Effector CD4-positive, alpha-beta T cell (primary cell): ENCODE measurements around the gene PTPN20. TPM values are rescaled to one million over a fixed set of nuclear protein-coding genes. Genes with fewer than 3 reads are reported as not detected.
"Not testable (repeated sequence)": the region's sequence is repeated elsewhere in the genome, so short reads cannot be mapped to it uniquely, and the experiment has no call there.

Source experiments
- DNase-seq: peaks from one replicate; pipeline ENCODE4 v3.0.0-alpha.2; 2020
- total RNA-seq: gene quantifications from one replicate; lab custom pipeline; 2026; lab: John Stamatoyannopoulos, UW

Gene PTPN20, protein sequence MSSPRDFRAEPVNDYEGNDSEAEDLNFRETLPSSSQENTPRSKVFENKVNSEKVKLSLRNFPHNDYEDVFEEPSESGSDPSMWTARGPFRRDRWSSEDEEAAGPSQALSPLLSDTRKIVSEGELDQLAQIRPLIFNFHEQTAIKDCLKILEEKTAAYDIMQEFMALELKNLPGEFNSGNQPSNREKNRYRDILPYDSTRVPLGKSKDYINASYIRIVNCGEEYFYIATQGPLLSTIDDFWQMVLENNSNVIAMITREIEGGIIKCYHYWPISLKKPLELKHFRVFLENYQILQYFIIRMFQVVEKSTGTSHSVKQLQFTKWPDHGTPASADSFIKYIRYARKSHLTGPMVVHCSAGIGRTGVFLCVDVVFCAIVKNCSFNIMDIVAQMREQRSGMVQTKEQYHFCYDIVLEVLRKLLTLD
- total RNA-seq, result not detected

GRCh38 chr10:46911144-46911876 lies at the start of gene PTPN20:
TSS of gene PTPN20 (plus strand) at chr10:46911428. CDS start at chr10:46932500, 21,072 bp downstream.
- not testable (repeated sequence) for DNase-seq

DNA sequence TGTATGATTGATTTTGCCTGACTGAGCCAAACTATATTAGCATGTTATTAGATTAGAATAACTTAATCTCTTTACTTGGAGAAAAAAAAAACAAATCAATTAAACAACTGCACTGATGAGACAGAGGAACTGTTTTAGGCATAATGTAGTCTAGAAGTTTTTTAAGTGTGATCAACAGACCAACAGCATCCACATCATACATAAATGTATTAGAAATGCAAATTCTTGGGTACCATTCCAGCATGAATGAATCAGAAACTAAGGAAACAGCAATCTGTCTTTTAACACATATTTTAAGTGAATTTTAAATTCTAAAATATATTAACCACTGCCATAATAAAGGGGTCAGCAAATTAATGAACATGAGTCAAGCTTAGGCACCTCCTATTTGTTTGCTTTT lies 41.5 kb upstream of the PTPN20 start:
- not testable (repeated sequence) for DNase-seq

GRCh38 chr10:46871583-46871982 lies 39.6 kb upstream of the PTPN20 start:
- DNase-seq, result not testable (repeated sequence)

DNA sequence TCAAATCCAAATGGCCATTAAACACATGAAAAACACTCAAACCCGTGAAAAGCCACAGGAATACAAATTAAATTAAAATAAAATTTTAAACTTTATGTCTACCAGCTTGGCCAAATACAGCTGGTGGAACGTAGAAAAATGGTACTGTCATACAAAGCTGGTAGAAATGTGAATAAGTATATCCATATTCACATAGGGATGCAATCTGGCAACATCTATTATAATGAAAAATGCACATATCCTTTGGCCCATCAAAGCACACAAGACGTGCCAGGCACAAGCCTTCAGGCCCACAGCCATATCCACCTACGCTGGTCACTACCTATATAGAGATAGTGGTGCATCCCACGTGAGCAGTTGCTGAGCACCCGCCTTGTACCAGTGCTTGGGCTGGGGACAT lies 35.9 kb upstream of the PTPN20 start:
- DNase-seq, result not testable (repeated sequence)

DNA sequence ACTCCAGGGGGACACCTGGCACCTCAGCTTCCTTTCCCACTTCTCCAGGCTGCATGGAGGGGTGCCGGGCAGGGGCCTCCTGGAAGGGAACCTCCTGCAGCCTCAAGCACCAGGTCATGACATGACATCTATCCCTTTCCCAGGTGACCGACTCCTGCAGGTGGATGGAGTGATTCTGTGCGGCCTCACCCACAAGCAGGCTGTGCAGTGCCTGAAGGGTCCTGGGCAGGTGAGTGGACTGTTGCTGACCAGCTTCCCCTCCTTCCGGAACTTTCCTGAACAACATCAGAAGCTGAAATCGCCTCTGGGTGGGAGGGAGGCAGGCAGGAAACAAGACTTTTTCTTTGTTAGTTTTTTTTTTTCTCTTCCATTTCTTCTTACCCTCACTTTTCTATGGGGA lies 34.5 kb upstream of the PTPN20 start:
- not testable (repeated sequence) for DNase-seq

DNA sequence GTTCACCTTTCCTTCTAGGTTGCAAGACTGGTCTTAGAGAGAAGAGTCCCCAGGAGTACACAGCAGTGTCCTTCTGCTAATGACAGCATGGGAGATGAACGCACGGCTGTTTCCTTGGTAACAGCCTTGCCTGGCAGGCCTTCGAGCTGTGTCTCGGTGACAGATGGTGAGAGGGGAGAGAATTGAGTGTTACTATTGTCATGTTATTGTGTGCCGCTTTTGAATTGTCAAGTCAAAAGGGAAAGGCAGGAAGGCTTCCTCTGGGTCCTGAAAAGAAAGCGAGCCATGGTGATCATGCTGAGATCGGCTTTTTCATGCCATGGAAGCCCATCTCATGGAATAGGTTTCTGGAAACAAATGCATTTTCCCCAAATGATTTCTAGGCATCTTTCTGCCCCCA lies 32.5 kb upstream of the PTPN20 start:
- not testable (repeated sequence) for DNase-seq

DNA sequence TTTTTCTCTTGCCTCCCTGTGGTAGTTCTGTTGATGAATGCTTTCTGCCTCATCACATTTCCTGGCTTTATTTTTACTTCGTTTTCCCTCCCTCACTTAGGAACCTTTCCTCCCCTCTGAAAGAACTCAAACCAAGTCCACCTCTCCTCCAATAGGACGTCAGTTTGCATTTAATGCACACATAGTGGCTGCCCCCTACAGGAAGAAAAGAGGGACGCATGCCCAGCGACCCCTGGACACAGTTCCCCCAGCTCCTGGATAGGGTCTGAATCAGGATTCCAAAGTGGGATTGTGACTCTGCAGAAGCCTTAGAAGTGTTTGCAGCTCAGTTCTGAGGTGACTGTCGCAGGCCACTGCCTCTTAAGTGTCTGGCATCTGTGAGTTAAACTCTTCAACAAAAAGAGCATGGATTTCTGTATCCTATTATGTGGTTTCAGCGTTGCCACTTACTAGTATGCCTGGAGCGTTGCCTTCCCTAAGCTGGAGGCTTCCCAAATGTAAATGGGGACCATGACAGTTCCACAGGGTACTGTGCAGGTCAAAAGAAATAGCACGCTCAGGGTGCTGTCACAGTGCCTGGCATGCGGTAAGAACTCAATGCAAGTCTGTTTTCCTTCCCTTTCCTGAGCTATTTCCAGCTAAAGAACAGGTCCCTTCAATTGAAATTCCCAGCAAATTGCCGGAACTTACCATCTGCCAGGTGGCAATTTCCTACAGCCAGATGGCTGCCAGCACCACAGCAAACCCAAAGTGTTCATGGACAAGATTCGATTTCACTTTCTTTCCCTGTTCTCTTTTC lies 20.2 kb upstream of the PTPN20 start:
- DNase-seq, result not testable (repeated sequence)

- DNase-seq, result not testable (repeated sequence)
Measured at GRCh38 chr10:46896762-46897692, 14.2 kb upstream of the PTPN20 start.

DNA sequence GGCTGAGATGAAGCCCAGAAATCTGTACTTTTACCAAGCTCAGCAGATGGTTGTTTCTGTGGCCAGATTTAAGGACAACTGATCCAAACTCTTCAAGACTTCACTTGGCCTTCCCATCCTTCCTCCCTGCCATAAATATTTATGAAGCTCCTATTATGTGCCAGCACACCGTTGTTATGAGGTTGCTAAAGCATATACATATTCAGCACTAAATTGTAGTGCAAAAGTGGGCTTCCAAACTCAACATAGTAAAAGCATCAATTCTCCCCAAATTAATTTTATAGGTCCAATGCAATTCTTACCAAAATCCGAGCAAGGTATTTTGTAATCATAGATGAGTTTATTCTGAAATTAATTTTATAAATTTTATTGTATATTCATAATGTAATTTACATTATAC lies 10.0 kb upstream of the PTPN20 start:
- DNase-seq, result not testable (repeated sequence)

- DNase-seq, result not testable (repeated sequence)
Measured at GRCh38 chr10:46903874-46904273, 7.4 kb upstream of the PTPN20 start.

GRCh38 chr10:46906359-46906758 lies 4.9 kb upstream of the PTPN20 start:
- DNase-seq, result not testable (repeated sequence)

DNA sequence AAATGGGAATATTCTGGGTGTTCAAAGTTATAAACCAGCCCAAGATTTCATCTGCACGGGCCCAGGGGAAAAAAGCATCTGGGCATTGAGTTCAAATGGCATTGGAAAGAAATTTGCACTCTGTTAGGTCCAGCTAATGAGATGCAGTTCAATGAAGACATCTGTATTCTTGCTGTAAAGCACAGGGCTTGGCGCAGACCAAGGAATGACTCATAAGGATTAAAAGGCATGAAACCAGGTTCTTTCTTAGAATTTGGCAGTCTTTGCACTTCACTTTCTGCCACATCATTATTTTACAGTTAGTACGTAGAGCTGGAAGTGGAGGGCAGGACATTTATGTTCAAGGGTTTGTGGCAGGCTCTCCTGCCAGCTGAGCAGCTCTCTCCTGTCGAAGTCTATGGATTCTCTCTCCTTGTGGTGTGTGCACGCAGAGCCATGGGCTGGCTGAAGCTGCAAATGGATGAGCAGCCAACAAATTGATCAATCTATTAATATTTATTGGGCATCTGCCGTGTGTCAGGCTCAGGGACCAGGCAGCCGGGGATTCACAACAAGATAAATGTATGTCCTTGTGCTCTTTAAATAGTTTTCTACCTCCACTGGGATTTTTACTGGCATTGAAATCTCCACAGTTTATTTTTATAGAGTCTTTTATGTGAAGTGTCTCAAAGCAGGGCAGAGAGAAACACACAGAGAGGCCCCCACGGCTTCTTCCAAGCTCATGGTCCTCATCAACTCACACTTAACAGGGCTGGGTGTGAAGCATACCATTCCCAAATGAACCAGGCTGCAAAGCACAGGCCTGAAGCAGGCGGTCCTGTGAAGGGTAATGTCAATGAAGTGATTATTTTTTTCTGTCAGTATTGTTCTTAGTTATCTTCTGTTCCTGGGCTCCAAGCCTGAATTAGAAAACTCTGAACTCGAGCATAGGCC lies 3.8 kb upstream of the PTPN20 start:
- not testable (repeated sequence) for DNase-seq

GRCh38 chr10:46922498-46922897 lies 11.3 kb downstream of the PTPN20 start:
- not testable (repeated sequence) for DNase-seq

- DNase-seq, result not testable (repeated sequence)
Measured at GRCh38 chr10:46925156-46925555, 13.9 kb downstream of the PTPN20 start.

GRCh38 chr10:46925853-46926252 lies 14.6 kb downstream of the PTPN20 start:
- DNase-seq, result not testable (repeated sequence)

- DNase-seq, result not testable (repeated sequence)
Measured at GRCh38 chr10:46928810-46929209, 17.6 kb downstream of the PTPN20 start.

DNA sequence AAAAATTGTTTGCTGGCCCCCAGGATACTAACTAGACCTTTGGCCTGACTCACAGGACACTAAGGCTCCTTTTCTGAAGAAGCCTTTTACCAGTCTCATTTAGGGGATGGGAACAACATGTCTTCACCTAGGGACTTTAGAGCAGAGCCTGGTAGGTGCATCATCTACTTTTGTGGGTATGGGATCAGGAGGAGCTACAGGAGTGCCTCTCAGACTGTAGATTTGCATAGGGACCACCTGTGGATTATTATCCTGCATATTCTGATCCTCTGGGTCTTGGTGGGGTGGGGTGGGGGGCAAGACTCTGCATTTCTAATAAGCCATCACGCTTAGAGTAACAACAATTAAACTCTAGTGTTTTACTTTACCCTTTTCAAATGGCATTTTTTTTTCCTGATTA lies 21.2 kb downstream of the PTPN20 start:
- DNase-seq, result not testable (repeated sequence)

DNA sequence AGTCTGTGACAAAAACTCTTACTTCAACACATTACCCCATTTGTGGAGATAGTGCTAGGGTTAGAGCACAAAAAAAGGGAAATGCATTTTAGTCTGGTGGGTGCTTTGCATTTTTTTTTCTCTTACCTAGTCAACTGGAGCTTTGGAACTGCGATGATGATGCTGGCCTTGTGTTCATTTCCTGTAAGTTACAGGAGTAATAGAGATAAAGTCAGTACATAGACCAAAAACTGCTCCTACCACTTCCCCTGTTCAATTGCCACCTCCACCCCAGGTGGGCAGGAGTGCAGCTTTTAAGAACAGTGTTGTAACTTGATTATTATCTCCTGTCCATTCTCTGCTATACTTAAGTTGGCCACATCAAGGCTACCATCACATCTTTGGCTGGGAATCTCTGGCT lies 29.9 kb downstream of the PTPN20 start:
- DNase-seq, result not testable (repeated sequence)

- not testable (repeated sequence) for DNase-seq
Measured at GRCh38 chr10:46948687-46949518, 37.7 kb downstream of the PTPN20 start.

DNA sequence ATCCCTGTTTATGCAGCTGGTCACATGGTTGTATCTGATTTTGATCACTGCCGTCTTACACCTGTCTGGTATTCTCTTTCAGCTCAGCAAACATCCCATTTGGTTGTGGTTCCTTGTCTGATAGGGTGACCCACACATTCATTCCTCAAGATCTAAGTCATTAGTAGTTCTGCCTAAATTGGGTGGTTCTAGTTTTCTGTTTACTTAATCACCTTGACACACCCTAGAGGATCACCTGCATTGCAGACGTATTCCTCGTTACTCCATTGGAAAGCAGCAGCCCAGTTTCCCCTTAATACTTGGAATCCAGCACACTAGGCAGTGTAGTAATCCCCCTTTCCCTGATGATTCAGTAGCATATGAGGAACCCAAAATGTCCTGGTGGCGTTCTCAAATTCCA lies 41.3 kb downstream of the PTPN20 start:
- not testable (repeated sequence) for DNase-seq
